ENCODE data around the gene ZNF366.
A peak's percentile ranks its signal among the peaks of the same experiment; 100 is the strongest.
"Not testable (repeated sequence)": the region's sequence is repeated elsewhere in the genome, so short reads cannot be mapped to it uniquely, and the experiment has no call there.

Gene ZNF366

DNA sequence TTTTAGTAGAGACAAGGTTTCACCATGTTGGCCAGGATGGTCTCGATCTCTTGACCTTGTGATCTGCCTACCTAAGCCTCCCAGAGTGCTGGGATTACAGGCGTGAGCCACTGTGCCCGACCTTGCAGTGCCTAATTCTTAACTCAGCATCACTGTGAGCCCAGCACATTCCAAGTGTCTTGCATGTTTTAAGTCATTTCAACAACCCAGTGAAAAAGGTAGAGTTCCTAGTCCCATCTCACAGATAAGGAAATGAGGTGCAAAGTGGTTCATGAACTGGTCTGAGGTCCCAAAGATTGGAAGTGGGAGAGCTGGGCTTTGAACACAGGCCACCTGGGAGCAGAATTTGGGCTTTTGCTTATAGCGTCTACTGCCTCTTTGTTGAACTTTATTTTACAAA lies 68.0 kb downstream of the ZNF366 start:
- DNase-seq = no peak

DNA sequence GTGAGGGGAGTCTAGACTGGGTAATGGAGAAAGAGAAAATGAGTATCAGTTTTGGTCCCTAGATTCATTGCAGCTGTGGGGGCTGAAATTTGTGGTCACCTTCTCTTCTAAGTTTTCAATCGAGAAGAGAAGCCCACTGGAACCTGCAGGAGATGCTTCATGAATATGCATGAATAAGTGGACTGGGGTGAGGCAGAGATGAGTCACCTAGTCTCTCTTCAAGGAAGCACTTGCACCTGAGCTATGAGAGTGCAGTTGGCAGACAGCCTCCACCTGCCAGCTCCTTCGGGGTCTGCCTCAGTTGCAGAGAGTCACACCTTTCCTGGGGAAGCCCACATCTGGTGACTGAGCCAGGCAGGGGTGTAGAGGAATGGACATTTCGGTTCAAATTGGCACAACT lies 69.1 kb downstream of the ZNF366 start:
- DNase-seq = no peak

DNA sequence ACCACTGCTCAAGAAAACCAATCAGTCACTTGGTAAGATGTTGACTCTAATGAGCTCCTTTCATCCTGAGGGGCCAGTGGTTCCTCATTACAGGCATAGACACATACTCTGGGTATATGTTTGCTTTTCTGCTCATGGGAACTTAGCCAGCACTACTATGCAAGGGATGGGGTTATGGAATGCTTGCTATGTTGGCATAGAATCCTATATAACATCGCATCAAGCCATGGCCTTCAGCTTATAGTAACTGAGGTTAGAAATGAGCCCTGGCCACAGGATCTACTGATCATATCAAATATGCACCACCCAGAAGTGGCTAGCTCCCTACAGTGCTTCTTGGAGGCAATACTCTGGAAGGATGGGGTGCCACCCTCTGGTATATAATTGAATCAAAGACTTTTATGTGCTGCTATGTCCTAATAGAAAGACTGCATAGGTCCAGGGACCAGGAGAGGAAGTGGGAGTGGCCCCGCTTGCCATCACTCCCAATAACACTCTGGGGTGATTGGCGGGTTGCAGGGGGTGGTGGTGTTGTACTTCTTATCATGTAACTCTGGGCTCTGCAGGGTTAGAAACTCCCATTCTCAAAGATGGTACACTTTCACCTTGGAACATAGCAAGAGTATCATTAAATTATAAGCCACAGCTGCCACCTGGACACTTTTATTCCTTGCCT lies 70.3 kb downstream of the ZNF366 start:
- DNase-seq = peak in 1 of 4 experiments; percentile 7

DNA sequence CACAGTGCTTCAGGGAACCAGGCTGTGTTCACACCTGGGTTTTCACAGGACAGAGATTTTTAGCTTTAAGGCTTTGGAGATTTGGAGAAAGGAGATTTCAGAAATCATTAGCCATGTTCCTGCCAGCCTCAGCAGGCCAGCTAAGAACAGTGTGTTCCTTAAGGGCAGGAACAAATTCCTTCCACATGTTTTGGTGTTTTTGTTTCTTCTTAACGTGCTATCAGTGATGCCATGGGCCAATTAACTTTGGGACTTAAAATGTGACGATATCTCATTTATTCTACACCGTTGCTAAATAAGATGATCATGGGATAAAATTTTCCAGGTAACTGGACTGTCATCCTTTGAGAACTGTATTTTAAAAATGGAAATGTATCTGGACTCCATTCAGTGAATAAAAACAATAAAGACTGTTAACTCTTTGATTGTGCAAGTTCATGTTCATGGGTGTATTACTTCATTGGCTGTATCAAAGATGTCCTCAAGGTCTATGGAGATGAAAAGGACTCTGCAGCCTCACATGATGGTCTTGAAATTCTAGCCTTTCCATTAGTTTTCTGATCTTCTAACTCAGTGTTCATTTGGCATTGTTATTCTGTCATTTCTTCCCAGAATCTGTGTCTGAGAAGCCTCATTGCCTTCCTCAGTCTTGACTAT lies 72.3 kb downstream of the ZNF366 start:
- no peak for DNase-seq

DNA sequence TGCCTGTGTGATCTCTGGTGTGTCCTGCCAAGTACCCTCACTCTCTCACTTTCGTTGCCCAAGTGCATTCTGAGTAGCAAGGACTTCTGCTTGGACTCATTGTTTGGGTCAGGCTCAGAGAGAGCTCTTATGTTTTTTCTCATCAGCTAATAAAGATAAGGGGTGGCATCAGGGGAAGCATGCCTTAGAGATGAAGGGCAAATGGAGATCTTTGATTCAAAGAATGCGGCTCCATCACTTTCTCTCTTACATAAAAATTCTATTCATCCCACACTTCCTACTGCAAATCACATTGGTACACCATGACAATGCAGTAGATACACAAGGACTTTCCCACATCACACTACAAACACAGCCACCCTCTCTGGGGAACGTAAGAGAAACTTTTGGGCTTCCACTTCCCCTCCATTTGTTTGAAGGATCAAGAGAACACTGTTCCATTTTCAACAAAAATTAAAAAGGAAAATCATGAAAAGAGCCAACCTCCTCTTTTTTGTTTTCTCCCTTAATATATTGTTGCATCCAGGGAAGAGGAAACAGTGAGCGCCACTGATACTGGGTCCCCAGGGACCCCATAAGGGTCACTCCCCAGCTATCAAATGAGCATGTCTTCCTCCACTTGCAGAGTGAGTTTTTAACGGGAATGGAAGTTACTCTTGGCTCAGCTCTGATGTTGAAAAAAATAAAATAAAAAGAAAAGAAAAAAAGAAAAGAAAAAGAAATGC lies 73.0 kb downstream of the ZNF366 start:
- no peak for DNase-seq

DNA sequence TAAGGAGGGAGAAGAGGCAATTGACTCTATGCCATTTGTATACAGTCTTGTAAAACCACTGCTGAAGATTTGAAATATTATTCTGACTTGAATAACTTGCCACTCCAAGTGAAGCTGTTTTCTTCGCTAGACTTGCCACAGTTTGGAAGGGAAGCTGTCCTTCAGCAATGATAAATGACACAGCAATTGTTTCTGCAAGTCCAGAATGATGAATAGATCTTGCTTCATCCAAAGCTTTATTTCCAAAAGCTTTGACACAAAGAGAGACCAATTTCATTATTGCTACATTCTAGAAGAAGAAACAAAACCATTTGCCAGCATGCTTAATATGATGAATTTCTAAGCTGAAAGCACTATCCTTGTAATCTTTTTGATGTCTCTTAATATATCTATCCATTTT lies 73.7 kb downstream of the ZNF366 start:
- peak in 3 of 4 experiments; percentile 9 to 58 (median 52) for DNase-seq

DNA sequence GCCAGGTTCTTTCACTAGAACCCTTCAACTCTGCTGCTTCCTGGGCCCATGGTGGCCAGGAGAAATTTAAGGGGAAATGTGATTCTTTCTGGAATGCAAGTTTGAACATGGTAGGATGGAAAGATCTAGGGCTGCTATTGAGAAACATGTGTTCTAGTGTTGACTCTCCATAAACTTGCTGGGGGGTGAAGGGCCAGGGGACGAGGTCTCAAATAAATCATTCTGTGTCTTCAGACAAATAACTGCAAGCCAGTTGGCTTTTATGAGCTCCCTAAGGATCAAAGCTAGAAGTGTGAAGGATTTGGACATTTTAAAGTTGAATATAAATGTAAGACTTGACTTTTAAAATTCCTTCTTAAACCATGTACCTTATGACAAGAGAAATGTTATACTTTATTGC lies 78.5 kb downstream of the ZNF366 start:
- no peak for DNase-seq

DNA sequence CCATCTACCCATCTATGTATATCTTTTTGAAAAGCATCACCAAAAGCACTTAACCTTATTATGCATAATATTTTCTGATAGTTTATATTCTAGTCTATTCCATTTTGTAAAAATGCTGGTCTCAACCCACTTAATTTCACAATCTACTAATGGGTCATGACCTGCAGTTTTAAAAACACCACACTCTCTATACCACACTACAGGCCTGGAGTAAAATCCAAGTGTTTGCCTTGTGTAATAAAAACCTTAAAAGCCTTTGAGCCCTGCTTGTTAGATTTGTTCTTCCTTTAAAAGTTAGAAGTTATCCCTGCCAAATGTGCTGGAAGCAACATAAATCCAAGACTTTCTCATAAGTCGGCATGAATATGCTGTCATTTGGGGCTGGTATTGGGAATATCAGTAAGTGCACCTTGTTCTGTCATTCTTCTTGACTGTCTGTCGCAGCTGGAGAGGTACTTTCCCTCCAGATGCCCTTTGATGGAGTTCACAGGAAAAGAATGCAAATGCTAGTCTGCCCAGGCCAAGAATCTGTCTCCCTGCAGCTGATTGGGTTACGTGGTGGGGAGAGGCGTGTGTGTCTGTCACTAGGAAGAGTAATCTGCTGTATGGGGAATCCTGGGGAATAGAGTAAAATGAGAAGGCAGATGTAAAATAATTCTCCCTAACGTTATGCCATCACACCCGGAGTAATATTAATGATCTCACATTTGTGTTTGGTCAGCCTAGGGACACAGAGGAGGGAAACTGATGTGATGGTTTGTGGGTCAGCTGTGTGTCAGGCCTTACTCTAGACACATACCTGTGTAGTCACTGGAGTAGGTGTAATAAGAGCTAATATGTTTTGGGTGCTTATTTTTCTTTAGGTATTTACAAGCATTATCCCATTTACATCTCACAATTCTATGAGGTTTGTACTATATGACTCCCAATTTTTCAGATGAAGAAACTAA lies 79.4 kb downstream of the ZNF366 start:
- DNase-seq = no peak

DNA sequence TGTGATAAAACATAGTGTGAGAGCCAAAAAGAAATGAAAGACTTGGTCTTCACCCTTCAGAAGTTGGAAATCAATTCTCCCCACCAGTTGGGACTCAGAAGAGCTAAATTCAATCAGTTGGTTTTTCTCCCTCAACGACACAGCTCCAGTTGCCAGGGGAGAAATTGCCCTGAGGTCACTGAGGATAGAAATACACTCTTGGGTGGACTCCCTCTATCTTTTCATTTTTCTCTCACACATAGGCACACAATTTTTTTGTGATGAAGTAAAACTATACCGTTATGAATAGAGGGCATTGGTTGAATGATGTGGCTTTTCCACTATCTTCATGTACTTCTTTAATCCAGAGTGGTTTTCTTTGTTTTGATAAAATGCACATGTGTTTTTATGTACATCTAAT lies 80.2 kb downstream of the ZNF366 start:
- no peak for DNase-seq

DNA sequence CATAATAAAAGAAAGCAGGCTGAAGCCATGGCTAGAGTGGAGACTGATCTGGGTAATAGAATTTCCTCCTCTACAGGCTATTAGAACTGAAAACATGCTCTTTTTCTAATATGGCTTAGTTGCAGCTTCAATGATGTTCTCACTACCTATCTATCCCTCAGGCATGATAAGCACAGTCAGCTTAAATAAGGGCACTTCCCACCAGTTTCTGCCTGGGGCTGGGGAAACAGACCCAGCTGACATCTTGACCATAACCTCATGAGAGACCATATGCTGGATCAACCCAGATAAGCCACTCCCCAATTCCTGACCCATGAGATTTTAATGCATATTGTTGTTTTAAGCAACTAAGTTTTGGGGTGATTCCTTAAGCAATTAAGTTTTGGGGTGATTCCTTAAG lies 81.2 kb downstream of the ZNF366 start:
- no peak for DNase-seq

DNA sequence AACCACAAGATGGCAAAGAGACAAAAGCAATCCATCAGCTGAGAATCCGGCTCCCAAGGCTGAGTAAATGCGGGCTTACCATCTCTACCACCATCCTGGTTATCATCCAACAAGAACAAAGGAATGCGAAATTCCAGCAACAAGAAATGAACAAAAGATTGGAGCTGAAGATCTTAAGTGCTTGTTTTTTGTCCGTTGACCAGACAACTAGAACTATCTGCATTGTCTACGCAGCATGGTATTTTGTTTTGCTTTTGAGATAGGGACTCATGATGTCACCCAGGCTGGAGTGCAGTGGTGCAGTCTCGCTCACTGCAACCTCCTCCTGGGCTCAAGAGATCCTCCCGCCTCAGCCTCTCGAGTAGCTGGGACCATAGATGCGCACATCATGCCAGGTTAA lies 88.9 kb downstream of the ZNF366 start:
- no peak for DNase-seq

DNA sequence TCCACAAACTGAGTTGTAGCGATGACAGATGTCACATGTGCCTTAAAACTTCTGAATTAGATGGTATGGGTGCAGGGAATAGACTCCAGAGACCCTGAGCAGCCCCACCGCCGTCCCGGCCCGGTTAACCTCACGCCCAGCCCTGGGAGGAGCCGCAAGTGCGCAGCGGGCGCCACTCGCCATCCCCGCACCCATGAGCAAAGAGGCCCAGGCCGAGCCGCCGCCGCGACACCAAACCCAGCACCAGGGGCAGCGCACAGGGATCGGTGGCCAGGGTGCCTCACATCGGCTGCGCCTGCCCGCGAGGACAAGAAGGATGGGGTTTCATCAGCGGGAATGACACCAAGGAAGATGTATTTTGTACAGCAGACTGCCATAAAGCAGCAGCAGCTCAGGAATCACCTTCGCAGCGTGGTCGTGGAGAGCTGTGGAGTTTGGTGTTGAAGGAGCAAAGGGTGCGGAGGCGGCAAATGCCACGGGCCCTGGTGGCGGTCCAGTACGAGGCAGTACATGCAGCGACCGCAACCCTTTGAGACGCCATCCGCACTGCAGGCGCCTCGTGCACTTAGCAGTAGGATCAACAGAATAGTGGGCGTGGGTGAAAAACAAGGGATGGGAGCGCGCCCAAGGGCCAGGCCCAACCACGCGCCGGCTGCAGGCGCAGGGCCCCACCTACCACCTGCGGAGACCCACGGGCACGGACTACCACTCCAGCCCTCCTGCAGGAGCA lies 89.7 kb downstream of the ZNF366 start:
- DNase-seq = no peak

DNA sequence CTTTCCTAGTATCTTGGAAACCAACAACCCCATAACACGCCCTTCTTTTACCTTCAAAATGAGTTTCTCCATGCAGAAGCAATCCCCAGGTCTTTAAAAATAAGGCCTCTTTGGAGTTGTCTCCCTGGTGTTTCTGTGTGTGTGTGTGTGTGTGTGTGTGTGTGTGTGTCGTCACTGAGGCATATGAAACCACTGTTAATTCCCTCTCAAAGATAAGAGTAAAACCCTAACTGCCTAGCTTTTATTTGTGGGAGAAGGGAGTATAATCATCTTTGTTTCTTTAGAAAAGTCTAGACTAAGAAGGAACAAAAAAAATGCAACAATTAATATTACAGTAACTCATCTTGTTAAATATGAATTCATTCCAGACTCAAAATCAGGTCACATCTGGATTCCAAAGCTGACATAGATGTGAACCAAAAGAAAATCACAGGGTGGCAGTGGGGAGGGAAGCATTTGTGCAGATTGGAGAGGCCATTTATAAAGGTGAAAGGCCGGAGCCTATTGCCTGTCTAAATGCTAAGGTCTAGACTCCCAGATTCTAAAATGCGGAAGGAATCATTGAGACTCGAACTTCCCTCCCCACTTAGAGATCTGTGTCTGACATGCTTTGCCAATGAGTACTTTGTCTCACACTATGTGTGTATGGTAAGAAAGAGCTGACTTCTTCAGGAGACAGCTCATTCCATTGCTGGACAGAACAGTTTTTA lies 91.4 kb downstream of the ZNF366 start:
- DNase-seq = no peak

DNA sequence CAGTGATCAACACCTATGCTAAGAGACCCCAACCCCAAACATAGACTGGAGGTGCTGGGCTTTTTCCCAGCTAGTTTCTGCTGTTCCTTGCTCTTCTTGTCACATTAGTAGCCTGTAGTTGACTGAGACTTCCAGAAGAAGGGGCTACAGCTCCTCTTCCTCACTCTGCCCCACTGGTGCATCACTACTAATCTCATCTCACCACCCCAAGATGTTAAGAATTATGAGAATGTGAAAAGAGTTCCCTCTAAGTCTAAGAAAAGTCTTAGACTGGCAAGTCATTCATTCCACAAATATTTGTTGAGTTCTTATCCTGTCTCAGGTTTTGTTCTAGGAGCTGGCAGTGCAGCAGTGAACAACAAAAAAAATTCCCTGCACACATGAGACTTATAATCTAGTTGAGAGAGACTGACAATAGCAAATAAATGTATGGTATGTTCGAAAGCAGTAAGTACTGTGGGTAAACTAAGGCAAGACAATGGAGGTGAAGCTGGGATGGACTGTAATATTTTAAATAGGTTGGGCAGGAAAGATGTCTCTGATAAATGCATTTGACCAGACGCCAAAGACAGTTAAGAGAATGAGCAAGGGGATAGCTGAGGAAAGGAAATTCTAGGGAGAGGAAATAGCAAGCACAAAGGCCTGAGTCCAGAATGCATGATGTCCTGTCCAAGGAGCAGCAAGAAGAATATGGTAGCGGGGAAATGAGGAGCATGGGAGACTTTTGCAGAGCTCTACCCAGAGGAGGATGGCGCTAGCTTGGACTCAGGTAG lies 94.7 kb downstream of the ZNF366 start:
- no peak for DNase-seq

DNA sequence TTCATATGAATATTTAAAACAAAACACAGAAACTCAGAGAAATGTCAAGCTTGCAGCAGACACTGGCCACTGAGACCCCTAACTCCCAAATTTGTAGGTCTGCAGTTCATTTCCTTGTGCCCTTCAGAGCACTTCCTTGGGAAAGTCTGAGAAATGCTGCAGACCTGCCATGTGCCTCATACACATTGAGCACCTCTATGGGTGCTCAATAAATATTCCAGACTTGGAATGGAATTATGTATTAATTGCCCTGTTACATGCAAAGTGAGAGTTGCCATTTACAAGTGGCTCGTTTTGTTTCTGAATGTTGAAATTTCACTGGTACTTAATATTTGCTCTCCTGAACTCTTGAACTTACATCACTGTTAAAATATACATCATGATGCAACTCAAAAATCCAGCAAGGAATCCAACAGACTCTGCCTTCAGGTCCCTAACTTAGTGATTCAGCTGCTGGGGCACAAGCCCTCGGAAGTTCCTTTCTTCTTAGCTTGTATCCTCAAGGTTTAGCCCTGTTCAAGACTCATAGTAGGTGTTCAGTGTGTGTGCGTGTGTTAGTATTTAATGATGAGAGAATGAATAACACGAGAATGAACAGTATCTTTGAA lies 96.4 kb downstream of the ZNF366 start:
- no peak for DNase-seq

DNA sequence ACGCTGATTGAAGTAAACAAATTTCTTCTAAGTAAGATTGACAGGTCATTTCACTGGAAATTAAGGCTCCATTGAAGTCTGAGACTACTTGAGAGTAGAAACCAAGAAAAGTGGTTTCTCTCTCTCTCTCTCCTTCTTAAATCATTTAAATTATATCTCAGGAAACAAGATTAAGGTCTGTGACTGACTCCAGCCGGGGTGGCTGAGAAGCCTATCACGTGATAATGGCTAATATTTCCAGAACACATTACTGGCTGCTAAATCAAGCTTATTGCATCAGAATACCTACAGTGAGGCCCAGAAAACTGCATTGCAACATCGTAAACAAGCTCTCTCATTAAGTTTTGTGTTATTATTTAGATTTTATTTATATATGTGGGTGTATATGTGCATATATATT lies 98.6 kb downstream of the ZNF366 start:
- DNase-seq = peak in 3 of 4 experiments; percentile 28 to 50 (median 36)

DNA sequence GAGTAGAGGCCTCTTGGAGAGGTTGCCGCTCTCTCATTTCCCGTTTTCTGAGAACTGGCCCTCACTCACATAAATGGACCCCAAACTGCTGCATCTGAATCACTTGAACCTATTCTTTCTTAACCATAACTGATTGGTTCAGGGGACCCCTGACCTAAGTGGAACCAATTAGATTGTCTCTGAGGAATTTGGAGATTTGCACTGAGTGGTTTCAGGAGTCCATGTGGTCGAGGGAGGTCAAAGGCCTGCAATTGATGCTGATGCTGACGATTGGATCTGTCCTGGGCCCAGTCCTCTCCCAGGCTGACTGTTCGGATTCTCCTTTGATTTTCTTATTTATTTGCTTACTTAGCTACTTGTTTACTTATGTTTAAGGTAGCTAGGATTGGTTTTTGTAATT lies 99.1 kb downstream of the ZNF366 start:
- DNase-seq = no peak

DNA sequence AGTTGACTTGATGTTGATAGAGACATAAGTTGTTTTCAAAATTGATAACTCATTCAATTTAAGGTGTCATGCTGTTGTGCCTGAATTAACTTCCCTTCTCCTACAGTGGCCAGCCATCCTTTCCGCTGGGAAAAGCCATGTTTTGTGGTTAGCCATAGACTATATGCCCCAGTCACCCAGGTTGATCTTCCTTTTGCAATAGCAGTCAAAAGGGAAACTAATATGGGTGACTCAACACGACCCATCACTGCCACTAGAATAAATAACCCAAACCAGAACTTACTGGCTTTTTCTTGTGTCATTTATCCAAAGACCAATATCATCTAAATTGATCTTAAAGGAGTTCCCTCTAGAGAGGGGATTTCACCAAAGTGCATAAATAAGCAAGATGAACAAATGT lies 99.7 kb downstream of the ZNF366 start:
- DNase-seq = peak; percentile 9 to 37 (median 24)

DNA sequence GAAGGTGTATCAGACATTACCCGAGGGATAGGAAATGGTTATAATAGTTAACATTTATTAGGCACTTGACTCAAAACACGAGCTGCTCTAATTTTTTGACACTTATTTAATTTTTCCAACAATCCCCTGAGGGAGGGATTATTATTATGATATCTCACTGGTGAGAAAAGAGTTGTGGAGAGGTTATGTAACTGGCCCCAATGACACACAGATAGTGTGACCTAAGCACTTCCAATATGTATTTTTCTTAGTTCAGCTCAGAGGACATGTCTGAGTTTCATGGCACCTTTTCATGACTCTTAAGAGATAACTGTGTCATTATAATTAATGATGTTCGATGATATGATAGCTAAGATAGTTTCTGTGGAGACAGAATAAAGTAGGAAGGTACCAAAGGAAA lies 100.1 kb downstream of the ZNF366 start:
- DNase-seq = no peak

DNA sequence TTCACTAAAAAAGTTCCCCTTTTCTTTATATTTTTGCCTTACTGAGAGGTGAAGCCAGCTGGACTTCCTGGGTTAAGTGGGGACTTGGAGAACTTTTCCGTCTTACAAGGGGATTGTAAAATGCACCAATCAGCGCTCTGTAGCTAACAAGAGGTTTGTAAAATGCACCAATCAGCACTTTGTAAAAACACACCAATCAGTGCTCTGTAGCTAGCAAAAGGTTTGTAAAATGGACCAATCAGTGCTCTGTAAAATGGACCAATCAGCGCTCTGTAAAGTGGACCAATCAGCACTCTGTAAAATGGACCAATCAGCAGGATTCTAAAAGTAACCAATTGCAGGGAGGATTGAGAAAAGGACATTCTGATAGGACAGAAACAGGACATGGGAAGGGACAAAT lies 102.4 kb downstream of the ZNF366 start:
- not testable (repeated sequence) for DNase-seq
